LNCaP clone FGC (cell line): ENCODE data around the gene RNFT2.

Experiments used
- DNase-seq: peaks from one replicate; pipeline ENCODE4 v3.0.0-alpha.2; 2011; ENCODE audit warnings: low read depth
- H3K4me3 ChIP-seq: 2 replicates; pipeline ENCODE4 v1.5.1; 2011; ENCODE audit warnings: mild to moderate bottlenecking, low read depth, low read length, control low read depth
- TF ChIP-seq, protein P1 (sequence below): IDR thresholded peaks from 2 replicates; pipeline ENCODE4 v1.5.1; 2012; ENCODE audit warnings: mild to moderate bottlenecking; ENCODE audit not compliant: control insufficient read depth, insufficient read depth; ENCODE audit errors: extremely low read depth

RNFT2 gene

DNA sequence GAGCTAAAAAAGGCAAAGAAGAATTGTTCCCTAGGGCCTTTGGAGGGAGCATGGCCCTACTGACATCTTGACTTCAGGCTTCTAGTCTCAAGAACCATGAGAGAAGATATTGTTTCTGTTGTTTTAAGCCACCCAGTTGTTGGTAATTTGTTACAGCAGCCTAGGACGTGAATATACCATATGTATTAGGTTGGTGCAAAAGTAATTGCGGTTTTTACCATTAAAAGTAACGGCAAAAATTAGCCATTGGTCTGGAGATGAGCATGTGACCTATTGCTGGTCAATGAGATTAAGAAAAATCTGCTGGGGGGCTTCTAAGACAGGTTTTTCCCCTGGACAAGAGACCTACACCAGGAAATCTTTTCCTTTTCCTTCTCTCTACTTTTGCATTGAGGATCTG lies 152.9 kb downstream of the RNFT2 start:
- TF ChIP-seq, protein P1, sequence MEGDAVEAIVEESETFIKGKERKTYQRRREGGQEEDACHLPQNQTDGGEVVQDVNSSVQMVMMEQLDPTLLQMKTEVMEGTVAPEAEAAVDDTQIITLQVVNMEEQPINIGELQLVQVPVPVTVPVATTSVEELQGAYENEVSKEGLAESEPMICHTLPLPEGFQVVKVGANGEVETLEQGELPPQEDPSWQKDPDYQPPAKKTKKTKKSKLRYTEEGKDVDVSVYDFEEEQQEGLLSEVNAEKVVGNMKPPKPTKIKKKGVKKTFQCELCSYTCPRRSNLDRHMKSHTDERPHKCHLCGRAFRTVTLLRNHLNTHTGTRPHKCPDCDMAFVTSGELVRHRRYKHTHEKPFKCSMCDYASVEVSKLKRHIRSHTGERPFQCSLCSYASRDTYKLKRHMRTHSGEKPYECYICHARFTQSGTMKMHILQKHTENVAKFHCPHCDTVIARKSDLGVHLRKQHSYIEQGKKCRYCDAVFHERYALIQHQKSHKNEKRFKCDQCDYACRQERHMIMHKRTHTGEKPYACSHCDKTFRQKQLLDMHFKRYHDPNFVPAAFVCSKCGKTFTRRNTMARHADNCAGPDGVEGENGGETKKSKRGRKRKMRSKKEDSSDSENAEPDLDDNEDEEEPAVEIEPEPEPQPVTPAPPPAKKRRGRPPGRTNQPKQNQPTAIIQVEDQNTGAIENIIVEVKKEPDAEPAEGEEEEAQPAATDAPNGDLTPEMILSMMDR, result no peak
- no peak overlapping the region for H3K4me3 ChIP-seq
- DNase-seq, result no peak

DNA sequence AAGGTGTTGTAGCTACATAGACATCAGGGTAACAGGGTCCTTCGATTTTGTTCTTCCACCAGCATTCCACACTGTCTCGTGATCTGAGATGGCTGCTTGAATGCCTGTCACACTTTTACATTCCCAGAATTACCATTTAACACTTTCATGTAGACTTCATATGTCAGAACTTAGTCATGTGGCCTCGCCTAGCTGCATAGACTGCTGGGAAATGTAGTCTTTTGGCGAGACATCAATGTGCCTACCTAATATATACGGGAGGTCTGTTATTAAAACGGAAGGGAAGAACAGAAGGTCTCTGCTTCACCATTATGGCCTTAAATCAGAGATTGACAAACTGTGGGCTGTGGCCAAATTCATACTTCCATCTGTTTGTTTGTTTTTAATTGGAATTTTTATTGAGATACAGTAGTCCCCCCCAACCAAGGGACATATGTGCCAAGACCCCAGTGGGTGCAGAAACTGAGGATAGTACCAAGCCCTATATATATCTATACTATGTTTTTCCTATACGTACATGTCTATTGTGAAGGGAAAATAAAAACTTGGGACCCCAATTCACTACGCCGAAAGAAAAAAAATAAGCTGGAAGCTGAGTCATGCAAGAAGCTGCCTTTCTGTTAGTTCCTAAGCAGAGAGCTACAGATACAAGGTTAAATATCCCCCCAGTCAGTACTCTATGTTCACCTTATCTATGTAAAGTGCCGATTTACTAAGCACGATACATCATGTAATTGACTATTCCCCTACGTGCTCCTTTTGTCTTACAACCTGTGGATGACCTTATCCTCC lies 154.4 kb downstream of the RNFT2 start:
- H3K4me3 ChIP-seq, result no peak overlapping the region
- DNase-seq, result no peak
- TF ChIP-seq, protein P1, result no peak

DNA sequence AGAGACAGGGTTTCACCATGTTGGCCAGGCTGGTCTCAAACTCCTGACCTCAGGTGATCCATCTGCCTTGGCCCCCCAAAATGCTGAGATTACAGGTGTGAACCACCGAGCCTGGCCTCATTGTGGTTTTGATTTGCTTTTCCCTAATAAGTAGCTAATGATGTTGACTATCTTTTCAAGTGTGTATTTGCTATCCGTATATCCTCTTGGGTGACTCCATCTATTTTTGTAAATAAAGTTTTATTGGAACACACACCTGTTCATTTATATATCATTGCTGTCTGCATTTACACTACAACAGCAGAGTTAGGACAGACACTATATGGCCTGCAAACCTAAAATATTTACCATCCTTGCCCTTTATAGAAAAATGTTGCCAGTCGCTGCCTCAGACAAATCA lies 156.8 kb downstream of the RNFT2 start:
- TF ChIP-seq, protein P1, result no peak
- no peak overlapping the region for H3K4me3 ChIP-seq
- no peak for DNase-seq

DNA sequence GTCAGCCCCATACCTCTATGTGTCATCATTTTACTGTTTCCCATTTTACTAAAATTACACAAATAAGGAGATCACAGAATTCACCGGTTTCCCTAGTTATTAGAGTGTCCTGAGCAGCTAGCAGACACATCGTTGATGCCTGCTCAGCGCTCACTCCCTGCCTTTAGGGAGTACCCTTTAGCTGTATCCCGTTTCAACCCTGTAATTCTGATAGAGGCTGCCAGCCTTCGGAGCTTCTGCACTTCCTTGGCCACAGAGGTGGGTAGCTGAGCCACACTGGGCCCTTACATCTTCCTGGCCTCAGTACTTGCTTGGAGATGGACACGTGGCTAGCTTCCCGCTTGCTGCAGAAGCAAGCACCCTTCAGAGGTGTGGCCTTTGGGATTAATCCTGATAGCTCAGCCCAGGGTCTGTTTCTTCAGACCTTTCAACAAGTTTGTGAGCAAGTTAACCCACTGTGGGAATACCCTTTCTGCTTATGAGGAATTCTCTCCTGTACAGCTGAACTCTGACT lies 158.4 kb downstream of the RNFT2 start:
- DNase-seq, result no peak
- H3K4me3 ChIP-seq, result no peak overlapping the region
- TF ChIP-seq, protein P1, result no peak

DNA sequence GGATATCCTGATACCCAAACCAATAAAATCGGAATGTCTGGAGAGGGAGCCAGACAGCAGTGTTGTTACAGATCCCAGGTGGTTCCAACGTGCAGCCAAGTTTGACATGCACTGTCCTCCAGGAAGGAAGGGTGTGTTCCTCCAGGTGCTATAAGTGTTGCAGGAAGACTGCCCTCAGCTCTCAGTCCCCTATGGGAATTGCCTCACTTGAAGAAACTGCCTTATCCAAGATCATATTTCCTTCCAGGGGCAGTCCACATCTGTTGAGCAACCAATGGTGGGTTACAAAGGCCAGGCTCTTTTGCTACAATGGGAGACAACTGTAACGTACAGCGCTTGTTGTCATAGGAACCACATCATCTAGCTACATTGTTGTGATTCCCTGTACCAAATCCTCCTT lies 159.4 kb downstream of the RNFT2 start:
- no peak for DNase-seq
- H3K4me3 ChIP-seq, result no peak overlapping the region
- TF ChIP-seq, protein P1, result no peak

DNA sequence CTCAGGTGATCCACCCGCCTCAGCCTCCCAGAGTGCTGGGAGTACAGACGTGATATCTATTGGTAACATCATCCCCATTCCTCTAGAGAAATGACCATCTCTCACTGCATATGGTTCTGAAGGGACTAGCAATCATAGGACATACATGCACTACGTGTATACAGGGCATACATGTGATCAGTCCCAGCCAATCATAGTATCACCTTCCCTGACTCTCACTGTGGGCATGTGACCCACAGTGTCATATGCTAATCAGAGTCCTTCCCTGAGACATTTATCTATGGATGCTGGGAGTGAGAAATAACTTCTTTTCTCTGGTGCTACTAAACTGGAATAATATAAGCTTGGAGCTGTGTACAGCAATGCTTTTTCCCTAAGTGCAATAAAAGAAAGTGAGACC lies 160.6 kb downstream of the RNFT2 start:
- H3K4me3 ChIP-seq, result no peak overlapping the region
- TF ChIP-seq, protein P1, result no peak
- DNase-seq, result no peak

DNA sequence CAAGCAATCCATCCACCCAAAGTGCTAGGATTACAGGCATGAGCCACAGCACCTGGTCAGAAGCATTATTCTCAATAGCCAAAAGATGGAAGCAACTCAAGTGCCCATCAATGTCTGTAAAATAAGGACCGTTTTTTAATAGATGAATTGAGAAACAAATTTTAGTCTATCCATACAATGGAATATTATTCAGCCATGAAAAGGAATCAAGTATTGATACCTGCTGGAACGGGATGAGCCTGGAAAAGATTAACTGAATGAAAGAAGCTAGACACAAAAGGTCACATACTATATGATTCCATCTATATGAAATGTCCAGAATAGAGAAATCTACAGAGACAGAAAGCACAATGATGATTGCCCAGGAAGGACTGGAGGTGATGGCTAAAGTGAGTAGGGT lies 163.5 kb downstream of the RNFT2 start:
- no peak for DNase-seq
- H3K4me3 ChIP-seq, result no peak overlapping the region
- TF ChIP-seq, protein P1, result no peak
